Measurements from ENCODE around the gene ADORA2B.

- TF ChIP-seq, protein P1, sequence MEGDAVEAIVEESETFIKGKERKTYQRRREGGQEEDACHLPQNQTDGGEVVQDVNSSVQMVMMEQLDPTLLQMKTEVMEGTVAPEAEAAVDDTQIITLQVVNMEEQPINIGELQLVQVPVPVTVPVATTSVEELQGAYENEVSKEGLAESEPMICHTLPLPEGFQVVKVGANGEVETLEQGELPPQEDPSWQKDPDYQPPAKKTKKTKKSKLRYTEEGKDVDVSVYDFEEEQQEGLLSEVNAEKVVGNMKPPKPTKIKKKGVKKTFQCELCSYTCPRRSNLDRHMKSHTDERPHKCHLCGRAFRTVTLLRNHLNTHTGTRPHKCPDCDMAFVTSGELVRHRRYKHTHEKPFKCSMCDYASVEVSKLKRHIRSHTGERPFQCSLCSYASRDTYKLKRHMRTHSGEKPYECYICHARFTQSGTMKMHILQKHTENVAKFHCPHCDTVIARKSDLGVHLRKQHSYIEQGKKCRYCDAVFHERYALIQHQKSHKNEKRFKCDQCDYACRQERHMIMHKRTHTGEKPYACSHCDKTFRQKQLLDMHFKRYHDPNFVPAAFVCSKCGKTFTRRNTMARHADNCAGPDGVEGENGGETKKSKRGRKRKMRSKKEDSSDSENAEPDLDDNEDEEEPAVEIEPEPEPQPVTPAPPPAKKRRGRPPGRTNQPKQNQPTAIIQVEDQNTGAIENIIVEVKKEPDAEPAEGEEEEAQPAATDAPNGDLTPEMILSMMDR (IDR thresholded peaks at IDR 0.05): no peak
- TF ChIP-seq POLR2A (IDR thresholded peaks at IDR 0.05) (no peak), POLR2AphosphoS5 (IDR thresholded peaks at IDR 0.05) (no peak)
Observed at GRCh38 chr17:15935891-15936290, 9.0 kb upstream of the ADORA2B start.
